ENCODE measurements around the gene TEX26.

The TEX26 gene

GRCh38 chr13:31009166-31009565 is 76.7 kb downstream of the TEX26 start:
- H3K27ac ChIP-seq: no peak overlapping the region
- no peak for DNase-seq (ENCODE audit: low spot score)
- no peak for TF ChIP-seq CTCF (IDR thresholded peaks at IDR 0.05)
- no peak overlapping the region for H3K4me3 ChIP-seq

- no peak for TF ChIP-seq CTCF (IDR thresholded peaks at IDR 0.05)
- DNase-seq (ENCODE audit: low spot score): no peak
- H3K4me3 ChIP-seq: no peak overlapping the region
- no peak overlapping the region for H3K27ac ChIP-seq
These were observed 77.8 kb downstream of the TEX26 start for GRCh38 chr13:31010296-31010695.

- no peak overlapping the region for H3K27ac ChIP-seq
- DNase-seq (ENCODE audit: low spot score): no peak
- no peak for TF ChIP-seq CTCF (IDR thresholded peaks at IDR 0.05)
- no peak overlapping the region for H3K4me3 ChIP-seq
These were observed 78.9 kb downstream of the TEX26 start for GRCh38 chr13:31011193-31011860.

GRCh38 chr13:31011901-31012654 is 79.6 kb downstream of the TEX26 start:
- TF ChIP-seq CTCF (IDR thresholded peaks at IDR 0.05): no peak
- no peak overlapping the region for H3K4me3 ChIP-seq
- H3K27ac ChIP-seq: no peak overlapping the region
- DNase-seq (ENCODE audit: low spot score): no peak

- no peak overlapping the region for H3K4me3 ChIP-seq
- H3K27ac ChIP-seq: no peak overlapping the region
- no peak for TF ChIP-seq CTCF (IDR thresholded peaks at IDR 0.05)
- DNase-seq (ENCODE audit: low spot score): no peak
These were observed 80.2 kb downstream of the TEX26 start for GRCh38 chr13:31012655-31013024.

- no peak overlapping the region for H3K27ac ChIP-seq
- TF ChIP-seq CTCF (IDR thresholded peaks at IDR 0.05): no peak
- H3K4me3 ChIP-seq: no peak overlapping the region
- DNase-seq (ENCODE audit: low spot score): no peak
These were observed 82.0 kb downstream of the TEX26 start for GRCh38 chr13:31014456-31014855.

GRCh38 chr13:31015199-31015598 is 82.7 kb downstream of the TEX26 start:
- Histone ChIP-seq H3K4me3 (no peak overlapping the region), H3K27ac (no peak overlapping the region)
- no peak for DNase-seq (ENCODE audit: low spot score)
- no peak for TF ChIP-seq CTCF (IDR thresholded peaks at IDR 0.05)
